GM18499 (cell line): ENCODE data around the gene TUFM.
"Not testable (repeated sequence)": the region's sequence is repeated elsewhere in the genome, so short reads cannot be mapped to it uniquely, and the experiment has no call there.

Source experiments
- ATAC-seq: cut with Tn5 transposase; IDR thresholded peaks from one replicate; pipeline ENCODE4 v1.9.1; 2021; ENCODE audit warnings: moderate number of reproducible peaks; ENCODE audit not compliant: insufficient read depth, unreplicated experiment

Gene TUFM

DNA sequence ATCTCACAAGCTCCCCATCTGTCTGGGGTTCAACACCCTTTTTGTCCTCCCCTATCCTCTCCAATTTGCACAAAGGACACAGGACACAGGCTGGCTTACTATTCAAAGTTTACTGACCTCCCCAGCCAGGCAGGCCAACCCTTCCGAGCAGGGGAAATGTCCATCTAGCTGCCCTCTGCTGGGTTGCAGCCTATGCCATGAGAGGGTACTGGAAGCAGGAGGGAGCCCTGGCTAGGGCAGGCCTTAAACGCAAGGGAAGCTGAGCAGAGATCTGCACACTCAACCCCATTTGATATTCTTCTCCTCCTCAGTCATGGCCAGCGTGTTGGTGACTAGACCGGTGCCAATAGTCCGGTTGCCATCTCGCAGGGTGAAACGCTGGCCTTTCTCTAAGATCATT is 3.5 kb downstream of the TUFM start:
- no peak for ATAC-seq

DNA sequence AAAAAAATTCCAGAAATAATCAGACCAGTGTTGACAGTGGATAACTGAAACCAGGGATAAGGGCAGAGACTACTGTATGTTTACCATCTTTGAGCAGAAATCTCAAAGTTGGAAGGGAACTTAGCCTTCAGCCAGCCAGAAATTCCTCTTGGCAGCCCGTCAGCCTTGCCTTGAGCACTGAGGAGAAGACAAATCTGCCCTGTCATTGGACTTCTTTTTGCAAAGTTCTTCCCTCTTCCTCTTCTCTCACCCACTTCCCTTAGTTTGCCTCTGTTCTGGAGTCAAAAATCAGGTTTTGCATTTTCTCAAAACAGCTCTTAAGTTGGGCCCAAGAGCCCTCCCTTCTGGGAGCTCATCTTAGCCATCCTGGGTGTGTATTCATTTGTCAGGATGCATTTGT is 6.2 kb downstream of the TUFM start:
- ATAC-seq = no peak

DNA sequence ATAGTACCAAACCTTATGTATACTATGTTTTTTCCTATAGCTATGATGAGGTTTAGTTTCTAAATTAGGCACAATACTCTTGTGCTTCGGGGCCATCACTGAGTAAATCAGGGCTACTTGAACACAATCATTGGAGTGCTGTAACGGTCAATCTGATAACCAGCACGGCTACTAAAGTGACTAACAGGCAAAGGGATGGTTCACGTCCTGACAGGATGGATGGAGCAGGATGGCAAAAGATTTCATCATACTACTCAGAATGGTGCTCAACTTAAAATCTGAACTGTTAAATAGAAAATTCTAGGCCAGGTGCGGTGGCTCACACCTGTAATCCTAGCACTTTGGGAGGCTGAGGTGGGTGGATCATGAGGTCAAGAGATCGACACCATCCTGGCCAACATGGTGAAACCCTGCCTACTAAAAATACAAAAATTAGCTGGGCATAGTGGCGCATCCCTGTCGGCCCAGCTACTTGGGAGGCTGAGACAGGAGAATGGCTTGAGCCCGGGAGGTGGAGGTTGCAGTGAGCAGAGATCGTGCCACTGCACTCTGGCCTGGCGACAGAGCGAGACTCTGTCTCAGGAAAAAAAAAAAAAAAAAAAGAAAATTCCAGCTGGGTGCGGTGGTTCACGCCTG is 7.0 kb downstream of the TUFM start:
- no peak for ATAC-seq

DNA sequence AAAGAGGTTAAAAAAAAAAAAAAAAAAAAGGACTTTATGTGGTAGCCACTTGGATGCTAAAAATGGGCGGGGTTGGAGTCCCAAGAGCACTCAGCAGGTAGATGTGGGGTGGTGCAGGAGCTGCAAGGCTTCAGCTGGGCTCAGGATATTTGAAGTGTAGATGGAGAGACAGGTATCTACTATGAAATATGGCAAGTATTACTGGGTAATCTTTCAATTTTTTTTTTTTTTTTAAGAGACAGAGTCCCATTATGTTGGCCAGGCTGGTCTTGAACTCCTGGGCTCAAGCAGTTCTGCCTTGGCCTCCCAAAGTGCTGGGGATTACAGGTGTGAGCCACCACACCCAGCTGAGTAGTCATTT is 7.6 kb downstream of the TUFM start:
- ATAC-seq = no peak

DNA sequence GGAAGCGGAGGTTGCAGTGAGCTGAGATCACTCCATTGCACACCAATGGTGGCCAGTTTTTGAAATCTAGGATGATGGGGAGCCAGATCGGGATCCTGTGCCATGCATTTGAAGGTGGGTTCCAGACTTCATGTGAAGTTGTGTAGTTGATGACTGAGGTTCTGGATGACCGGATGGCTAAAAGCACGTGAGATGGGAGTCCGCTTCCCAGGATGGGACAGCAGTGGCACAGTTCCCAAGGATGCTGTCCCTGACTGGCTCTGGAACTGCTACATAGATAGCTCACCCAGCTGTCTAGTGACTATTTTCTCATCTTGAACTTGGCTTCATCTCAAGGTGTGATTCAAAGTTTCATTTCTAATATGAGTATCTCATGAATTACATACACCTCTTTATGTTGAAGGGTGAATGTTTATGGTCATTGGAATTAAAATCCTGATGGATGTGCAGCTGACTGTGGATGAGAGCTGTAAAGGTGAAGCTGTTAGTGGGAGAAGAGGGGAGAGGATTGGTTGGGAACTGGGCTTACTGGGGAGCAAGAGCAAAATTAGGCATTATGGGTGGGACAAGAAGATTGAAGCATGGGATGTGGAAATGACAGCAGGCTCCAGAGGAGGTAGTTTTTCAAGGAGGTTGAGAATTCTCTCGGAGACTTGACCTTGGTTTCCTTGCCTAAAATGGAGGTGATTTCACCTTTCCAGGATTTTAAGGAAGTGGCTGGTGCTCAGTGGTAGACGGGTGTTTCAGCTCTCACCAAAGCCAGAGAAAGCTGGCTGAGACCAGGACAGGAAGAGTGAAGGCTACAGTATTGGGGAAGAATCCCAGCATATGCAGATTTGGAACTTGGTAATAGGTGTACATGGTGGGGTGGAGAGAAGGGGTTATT is 8.2 kb downstream of the TUFM start:
- ATAC-seq = no peak

DNA sequence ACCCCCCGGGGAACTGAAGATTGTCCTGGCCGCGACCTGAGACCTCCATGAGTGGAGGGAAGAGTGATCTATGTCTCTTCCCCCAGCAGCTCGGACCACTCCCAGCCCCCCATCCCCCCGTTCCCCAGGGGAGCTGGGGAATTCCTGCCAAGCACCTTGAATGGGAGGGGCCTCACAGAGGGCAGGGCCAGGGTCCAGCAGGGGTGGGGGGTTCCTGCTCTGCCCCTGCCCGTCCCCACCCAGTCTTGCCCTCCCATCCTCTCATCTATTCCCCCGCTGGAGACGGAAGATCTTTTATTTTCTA is 9.4 kb downstream of the TUFM start:
- no peak for ATAC-seq

DNA sequence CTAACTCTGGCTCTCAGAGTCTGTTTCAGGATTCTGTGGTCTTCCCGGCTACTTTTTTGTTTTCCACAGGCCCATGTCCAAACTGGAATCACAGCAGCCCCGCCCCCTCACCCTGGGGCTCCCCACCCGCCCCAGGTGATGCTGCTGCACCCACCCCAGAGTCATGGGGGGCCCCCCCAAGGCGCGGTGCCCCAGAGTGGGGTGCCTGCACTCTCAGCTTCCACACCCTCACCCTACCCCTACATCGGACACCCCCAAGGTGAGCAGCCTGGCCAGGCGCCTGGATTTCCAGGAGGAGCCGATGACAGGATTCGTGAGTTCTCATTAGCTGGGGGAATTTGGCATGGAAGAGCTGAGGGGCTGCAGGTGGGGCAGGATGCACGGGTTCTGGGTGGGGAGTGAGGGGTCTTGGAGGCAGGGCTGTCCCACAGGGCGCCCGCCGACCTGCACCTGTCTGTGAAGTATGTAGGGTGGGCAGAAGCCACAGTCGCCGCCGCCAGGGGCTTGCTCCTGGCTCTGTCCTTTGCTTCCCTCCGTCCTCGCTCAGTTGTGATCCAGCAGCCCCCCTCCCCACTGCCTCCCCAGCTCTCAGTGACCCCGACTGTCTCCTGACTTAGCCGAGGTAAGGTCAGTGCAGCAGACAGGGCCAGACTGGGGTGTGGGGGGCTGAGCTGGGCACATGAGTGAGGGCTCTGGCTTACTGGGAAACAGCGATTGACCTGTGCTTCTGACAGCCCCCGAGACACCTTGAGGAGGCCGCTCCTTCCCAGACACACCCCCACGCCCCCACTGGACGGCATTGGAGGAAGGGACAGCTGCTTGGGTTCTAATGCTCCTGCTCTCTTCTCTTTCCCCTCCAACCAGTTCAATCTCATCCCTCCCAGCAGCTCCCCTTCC is 10.0 kb downstream of the TUFM start:
- no peak for ATAC-seq

DNA sequence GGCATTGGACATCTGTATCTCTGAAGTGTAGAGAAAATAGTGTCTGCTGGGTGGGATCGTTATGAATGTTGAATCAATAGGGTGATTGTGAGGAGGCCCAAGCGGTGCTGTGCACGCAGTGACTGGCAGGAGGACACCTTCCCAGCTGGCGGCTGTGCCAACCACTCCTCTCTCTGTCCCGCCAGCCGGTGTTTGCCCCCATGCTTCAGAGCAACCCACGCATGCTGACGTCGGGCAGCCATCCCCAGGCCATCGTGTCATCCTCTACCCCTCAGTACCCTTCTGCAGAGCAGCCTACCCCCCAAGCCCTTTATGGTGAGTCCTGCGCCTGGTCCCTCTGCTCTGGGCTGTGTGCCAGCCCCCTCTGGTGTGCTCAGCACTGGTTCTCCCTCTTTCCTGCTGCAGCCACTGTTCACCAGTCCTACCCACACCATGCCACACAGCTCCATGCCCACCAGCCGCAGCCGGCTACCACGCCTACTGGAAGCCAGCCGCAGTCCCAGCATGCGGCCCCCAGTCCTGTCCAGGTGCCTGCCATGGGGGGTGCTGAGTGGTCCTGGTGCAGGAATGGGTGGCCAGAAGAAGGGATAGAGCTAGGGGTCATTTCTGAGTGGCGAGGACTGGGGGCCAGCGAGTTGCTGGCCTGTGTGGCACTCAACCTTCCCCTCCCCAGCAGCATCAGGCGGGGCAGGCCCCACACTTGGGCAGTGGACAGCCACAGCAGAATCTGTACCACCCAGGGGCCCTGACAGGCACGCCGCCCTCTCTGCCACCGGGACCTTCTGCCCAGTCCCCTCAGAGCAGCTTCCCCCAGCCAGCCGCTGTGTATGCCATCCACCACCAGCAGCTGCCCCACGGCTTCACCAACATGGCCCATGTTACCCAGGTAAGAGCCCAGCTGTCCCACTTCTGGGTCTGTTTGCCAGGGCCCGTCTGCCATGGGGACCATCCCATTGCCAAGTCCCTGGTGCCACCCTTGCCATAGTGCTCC is 11.0 kb downstream of the TUFM start:
- no peak for ATAC-seq

DNA sequence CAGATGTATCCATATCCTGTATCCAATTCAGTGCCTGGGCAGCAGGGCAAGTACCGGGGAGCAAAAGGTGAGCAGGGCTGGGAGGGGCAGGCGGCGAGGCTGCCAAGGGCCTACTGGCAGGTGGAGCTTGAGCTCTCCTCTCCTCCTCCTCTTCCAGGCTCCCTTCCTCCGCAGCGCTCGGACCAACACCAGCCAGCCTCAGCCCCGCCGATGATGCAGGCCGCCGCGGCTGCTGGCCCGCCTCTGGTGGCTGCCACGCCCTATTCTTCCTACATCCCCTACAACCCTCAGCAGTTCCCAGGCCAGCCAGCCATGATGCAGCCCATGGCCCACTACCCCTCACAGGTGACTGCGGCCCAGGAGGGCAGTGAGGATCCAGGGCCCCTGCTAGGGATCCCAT is 11.8 kb downstream of the TUFM start:
- ATAC-seq = no peak

DNA sequence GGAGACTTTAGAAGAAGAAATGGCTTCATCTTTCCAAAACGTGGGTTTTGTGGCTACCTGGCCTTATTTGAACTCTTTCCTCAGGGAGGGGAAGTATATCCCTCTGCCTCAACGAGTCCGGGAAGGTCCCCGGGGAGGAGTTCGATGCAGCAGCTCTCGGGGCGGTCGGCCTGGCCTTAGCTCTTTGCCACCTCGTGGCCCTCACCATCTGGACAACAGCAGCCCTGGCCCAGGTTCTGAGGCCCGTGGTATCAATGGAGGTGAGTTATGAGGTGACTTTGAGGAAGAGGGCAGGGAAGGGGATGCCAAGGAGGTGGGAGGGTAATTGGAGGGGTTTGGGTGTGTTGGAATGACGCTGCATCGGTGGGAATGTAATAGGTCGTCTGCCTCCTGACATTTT is 15.6 kb downstream of the TUFM start:
- no peak for ATAC-seq

DNA sequence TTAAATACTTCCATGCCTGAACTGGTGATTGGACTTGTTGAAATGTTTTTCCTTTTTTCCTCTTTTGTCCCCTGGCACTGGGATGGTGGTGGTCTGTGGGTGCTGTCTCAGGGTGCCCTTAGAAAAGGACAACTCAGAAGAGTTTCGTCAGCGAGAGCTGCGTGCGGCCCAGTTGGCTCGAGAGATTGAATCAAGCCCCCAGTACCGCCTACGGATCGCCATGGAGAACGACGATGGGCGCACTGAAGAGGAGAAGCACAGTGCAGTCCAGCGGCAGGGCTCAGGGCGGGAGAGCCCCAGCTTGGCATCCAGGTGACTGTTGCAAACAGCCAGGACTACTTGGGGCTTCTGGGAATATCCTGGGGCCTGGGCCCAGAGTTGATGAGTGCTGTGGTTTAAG is 16.4 kb downstream of the TUFM start:
- no peak for ATAC-seq

DNA sequence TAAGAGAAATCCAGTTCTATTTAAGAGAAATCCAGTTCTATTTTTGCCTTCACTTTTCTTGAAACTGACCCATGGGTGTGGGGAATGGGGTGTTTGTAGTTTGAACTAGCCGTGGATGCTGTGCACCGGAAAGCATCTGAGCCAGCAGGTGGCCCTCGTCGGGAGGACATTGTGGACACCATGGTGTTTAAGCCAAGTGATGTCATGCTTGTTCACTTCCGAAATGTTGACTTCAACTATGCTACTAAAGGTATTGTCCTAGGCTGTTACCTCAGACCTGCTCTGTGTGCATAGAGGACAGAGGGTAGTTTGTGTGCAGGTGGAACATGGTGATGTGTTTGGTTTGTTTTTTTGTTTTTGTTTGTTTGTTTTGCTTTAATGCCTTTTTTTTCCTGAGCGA is 20.0 kb downstream of the TUFM start:
- no peak for ATAC-seq

DNA sequence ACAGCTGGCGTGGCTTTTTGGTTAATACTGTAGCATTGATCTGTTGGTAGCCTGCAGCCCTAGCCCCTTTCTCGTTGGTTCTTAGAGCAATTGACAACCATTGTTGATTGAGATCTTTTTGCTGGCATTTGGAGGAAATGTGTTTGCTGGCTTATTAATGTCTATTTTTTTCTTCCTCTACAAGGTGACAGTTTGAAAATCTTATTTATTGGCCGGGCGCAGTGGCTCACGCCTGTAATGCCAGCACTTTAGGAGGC is 21.5 kb downstream of the TUFM start:
- ATAC-seq = no peak

DNA sequence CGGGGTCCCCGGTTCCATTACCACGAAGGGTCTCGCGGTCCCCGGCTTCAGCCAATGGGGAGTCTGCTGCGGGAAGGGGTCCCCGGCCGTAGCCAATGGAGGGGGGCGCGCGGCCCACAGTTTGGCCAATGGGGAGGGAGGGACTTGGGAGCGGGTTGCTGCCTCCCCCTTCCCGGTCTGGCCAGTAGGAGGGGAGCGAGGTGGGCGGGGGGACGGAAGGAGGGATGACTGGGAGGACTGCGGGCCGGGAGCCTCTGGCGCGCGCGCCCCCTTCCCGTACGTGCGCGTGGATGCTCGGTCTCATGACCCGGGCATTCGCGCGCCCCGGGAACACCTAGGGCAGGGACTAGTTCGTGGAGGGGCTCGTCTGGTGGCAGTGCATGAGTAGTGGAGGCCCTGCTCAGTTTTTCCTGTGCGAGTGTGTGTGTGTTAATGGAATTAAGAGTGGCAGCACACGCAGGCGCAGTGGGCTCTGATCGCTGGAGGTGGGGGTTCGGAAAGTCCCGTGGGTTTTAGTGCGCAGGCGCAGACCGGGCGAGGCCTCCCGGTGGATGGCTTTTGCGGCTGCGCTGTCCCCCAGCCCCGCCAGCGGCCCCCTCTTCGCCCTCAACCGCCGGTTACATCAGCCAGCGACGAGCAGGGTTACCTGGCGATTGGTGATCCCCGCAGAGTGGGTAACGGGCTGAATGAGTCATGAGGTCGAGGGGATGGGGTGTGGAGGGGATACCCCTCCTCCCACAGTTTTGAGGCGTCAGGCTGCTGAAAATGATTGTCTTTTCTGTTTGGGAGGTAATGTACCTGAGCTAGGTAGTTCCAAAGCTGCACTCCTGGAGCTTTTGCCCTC is 22.1 kb downstream of the TUFM start:
- no peak for ATAC-seq

DNA sequence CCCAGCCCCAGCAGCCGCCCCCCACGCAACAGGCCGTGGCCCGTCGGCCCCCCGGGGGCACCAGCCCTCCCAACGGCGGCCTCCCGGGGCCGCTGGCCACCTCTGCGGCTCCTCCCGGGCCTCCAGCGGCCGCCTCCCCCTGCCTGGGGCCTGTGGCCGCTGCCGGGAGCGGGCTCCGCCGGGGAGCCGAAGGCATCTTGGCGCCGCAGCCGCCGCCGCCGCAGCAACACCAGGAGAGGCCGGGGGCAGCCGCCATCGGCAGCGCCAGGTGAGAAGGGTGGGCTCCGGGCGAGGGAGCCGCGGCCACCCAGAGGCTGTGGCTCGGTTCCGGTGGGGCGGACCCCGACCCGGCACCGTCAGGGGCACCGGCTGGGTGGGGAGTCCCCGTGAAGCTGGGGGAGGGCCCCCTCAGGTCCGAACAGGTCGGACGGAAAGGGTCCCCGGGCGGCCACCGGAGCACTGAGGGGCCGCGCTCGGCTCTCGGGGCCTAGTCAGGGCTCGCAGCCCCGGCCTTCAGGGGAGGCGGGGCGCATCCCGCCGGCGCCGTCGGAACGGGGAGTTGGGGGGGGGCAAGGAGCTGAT is 22.8 kb downstream of the TUFM start:
- ATAC-seq = no peak

DNA sequence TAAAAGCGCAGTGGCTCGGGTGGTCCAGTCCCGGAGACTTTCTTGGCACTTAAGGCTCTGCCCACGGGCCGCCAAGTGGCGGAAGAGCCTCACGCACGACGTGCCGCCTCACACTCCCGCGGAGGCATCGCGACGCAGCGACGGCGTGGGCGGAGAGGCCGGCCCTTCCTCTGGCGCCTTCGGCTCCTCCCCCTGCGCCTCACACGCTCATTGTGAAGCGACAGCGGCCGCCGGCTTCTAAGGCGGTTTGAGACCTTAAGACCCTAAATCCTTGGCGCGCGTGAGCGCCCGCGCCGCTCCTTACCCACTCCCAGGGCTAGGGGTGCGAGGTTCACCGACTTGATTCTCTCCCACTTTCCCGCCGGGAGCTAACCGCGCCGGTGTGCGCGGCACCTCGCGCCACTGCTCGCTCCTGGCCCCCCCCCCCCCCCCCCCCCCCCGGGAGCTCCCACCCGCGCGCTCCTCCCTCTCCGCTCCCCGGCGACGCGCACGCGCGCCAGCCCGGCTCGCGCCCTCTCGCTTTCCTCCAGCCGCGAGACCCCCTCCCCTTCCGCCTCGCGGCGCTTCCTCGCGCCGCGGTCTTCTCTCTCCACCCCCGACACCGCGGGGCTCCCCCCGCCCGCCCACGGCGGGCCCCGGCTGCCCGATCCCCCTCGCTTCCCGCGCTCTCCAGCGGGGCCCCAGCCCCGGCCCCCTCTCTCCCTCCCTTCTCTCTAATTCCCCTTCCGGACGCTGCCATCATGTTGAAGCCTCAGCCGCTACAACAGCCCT is 23.4 kb downstream of the TUFM start, which contains the start of gene ATXN2L:
ATXN2L (plus strand) TSS at position 480 of the 771 bp plus-strand sequence; CDS start at position 741, 261 bp downstream.
- ATAC-seq = peak; percentile 32

DNA sequence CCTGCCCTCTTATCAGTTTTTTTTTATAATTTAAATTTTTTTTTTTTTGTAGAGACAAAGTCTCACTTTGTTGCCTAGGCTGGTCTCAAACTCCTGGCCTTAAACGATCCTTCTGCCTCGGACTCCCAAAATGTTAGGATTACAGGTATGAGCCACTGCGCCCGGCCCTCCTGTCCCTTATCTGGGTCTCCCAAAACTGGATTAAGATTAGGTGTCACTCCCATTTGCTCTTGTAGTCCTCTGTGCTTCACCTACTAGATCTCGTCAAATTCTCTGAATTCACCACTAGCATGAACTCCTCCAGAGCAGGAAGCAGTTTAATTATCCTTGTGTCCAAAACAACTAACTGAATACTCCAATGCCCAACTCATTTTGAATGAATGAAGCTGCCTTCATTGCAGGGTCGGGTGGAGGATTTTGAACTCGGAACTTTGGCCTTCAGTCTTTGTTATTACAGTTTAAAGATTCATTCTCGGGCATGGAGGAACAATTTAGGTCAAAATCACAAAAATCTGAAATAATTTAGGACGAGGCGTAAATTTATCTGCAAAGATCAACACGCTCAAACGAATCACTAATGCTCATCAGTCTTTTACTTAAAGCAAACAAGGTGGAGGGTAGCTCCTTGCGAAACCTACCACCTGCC is 24.2 kb downstream of the TUFM start:
- no peak for ATAC-seq

DNA sequence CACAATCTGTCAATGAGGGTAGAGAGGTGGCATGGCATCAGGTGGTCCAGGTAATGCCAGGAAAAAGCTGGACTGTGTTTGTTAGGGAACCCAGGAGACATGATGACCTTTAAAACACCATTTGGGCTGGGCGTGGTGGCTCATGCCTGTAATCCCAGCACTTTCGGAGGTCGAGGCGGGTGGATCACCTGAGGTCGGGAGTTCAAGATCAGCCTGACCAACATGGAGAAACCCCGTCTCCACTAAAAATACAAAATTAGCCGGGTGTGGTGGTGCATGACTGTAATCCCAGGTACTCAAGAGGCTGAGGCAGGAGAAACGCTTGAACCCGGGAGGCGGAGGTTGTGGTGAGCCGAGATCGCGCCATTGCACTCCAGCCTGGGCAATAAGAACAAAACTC is 25.6 kb downstream of the TUFM start:
- not testable (repeated sequence) for ATAC-seq
